Measurements from ENCODE around the gene SKIDA1.

DNA sequence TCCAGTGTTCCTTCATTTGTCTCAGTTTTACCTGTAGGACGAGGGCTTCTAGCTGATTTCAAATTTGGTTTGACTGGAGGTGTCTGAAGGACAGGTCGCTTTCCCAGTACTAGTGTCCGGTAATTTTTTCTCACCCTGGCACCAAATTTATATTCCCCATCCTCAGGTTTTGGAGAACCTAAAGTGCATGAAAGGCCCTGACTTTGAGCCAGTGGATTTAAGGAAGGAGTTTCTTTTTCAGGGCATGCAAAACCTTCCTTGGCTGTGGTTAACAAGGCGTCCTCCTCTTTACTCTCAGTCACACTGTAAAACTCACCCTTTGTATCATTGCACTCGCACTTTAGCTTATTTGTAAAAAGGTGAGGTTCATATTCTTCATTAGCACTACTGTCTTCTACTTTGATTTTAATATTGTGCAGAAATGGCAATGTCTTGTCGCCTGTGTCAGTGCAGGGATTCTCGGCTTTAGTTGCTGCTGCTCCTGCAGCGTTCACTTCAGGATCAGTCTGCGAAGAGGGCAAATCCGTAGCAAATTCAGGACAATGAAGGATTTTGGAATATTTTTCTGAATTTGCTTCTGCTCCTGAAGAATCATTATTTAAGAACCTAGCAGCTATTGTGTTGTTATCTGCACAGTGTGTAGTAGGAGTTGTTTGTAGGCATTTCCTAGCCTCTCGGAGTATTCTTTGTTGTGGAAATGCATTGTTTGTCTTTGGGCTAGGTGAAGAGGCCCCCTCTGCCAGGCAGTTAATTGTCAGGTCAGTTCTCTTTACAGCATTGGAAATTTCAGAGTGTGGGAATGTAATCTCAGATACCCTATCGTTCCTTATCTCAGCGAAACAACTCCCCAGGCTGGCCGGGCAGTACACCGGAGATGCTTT is 9.9 kb downstream of the SKIDA1 start:
- no peak for TF ChIP-seq CEBPB (IDR thresholded peaks at IDR 0.05; ENCODE audit: low read depth)
- TF ChIP-seq, protein P1, sequence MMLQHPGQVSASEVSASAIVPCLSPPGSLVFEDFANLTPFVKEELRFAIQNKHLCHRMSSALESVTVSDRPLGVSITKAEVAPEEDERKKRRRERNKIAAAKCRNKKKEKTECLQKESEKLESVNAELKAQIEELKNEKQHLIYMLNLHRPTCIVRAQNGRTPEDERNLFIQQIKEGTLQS (IDR thresholded peaks at IDR 0.05) = no peak
- TF ChIP-seq, protein P2, sequence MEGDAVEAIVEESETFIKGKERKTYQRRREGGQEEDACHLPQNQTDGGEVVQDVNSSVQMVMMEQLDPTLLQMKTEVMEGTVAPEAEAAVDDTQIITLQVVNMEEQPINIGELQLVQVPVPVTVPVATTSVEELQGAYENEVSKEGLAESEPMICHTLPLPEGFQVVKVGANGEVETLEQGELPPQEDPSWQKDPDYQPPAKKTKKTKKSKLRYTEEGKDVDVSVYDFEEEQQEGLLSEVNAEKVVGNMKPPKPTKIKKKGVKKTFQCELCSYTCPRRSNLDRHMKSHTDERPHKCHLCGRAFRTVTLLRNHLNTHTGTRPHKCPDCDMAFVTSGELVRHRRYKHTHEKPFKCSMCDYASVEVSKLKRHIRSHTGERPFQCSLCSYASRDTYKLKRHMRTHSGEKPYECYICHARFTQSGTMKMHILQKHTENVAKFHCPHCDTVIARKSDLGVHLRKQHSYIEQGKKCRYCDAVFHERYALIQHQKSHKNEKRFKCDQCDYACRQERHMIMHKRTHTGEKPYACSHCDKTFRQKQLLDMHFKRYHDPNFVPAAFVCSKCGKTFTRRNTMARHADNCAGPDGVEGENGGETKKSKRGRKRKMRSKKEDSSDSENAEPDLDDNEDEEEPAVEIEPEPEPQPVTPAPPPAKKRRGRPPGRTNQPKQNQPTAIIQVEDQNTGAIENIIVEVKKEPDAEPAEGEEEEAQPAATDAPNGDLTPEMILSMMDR (IDR thresholded peaks at IDR 0.05 in 2 of 3, conservative IDR thresholded peaks at IDR 0.05 in 1 of 3; ENCODE audit: borderline replicate concordance in 1 of 3, insufficient read depth in 1 of 3, low read depth in 2 of 3, low read length in 2 of 3) = no peak
- TF ChIP-seq POLR2AphosphoS5 (IDR thresholded peaks at IDR 0.05; ENCODE audit: low read depth, low read length) = no peak
- no peak for TF ChIP-seq EZH2 (IDR thresholded peaks at IDR 0.05)
- TF ChIP-seq RAD21 (IDR thresholded peaks at IDR 0.05; ENCODE audit: low read depth) = no peak
- TF ChIP-seq POLR2A (IDR thresholded peaks at IDR 0.05; ENCODE audit: borderline replicate concordance, extremely low read depth, insufficient read depth, insufficient read length) = no peak
- TF ChIP-seq, protein P3, sequence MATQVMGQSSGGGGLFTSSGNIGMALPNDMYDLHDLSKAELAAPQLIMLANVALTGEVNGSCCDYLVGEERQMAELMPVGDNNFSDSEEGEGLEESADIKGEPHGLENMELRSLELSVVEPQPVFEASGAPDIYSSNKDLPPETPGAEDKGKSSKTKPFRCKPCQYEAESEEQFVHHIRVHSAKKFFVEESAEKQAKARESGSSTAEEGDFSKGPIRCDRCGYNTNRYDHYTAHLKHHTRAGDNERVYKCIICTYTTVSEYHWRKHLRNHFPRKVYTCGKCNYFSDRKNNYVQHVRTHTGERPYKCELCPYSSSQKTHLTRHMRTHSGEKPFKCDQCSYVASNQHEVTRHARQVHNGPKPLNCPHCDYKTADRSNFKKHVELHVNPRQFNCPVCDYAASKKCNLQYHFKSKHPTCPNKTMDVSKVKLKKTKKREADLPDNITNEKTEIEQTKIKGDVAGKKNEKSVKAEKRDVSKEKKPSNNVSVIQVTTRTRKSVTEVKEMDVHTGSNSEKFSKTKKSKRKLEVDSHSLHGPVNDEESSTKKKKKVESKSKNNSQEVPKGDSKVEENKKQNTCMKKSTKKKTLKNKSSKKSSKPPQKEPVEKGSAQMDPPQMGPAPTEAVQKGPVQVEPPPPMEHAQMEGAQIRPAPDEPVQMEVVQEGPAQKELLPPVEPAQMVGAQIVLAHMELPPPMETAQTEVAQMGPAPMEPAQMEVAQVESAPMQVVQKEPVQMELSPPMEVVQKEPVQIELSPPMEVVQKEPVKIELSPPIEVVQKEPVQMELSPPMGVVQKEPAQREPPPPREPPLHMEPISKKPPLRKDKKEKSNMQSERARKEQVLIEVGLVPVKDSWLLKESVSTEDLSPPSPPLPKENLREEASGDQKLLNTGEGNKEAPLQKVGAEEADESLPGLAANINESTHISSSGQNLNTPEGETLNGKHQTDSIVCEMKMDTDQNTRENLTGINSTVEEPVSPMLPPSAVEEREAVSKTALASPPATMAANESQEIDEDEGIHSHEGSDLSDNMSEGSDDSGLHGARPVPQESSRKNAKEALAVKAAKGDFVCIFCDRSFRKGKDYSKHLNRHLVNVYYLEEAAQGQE (IDR thresholded peaks at IDR 0.05; ENCODE audit: low read depth) = no peak
- no peak for TF ChIP-seq JUND (IDR thresholded peaks at IDR 0.05)
- TF ChIP-seq CBX3 (IDR thresholded peaks at IDR 0.05; ENCODE audit: low read depth) = no peak
- TF ChIP-seq, protein P4, sequence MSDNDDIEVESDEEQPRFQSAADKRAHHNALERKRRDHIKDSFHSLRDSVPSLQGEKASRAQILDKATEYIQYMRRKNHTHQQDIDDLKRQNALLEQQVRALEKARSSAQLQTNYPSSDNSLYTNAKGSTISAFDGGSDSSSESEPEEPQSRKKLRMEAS (IDR thresholded peaks at IDR 0.05) = no peak
